K562 (cell line): ENCODE measurements around the gene GRIN2A. TPM values are rescaled to one million over a fixed set of nuclear protein-coding genes. Genes with fewer than 3 reads are reported as not detected.

Experiments
- ATAC-seq: fragments of 200-7000 bp; cut with Tn5 transposase; 3 replicates; pipeline ENCODE4 v1.9.1; 2020; ENCODE audit warnings: moderate library complexity
- BruUV-seq: library from RNA; stranded (reverse); fragments of 400-500 nt; replicated peaks from 2 replicates; lab custom pipeline; 2021; lab: Mats Ljungman, UMichigan
- CTCF ChIA-PET: fragments of 300-600 bp; formaldehyde crosslinking; extraction: SDS; loops from one replicate; lab custom pipeline; 2021; ENCODE audit warnings: low intra/inter-chr PET ratio; lab: Yijun Ruan, JAX
- POLR2A ChIA-PET: fragments of 300-600, 350-650 bp; sonication (Branson Sonifier 250); formaldehyde crosslinking; extraction: SDS; loops from one replicate; lab custom pipeline; 2021; ENCODE audit warnings: antibody characterized with exemption, inconsistent platforms; lab: Yijun Ruan, JAX
- DNase-seq, 4 experiments: peaks; one replicate each; pipeline versions ENCODE4 v3.0.0 to v3.0.0-alpha.2; 2011 to 2018; ENCODE audit warnings: low spot score in 3 of 4, mixed read lengths in 3 of 4; ENCODE audit errors: extremely low read depth in 1 of 4
- FAIRE-seq: peaks from 2 replicates; lab custom pipeline; 2011; peaks lifted over from hg19 to GRCh38; lab: Jason Lieb, UNC
- H2AFZ ChIP-seq: 2 replicates; pipeline ENCODE4 v1.6.0; 2011; ENCODE audit warnings: low read depth, low read length, control low read depth, inconsistent platforms
- H3K27ac ChIP-seq: fragments of 200-600 bp; 3 replicates; pipeline ENCODE4 v1.8.0; 2011; ENCODE audit warnings: low read depth, mild to moderate bottlenecking, control low read depth, inconsistent platforms, low read length, moderate library complexity, mixed read lengths; ENCODE audit errors: extremely low read depth
- H3K27me3 ChIP-seq, 2 experiments: fragments of 300-600 bp in 1 of 2; 2 replicates in 1 of 2; 3 replicates in 1 of 2; pipeline versions ENCODE4 v1.6.0 to v1.8.0; 2011; ENCODE audit warnings: inconsistent platforms in 2 of 2, low read length in 2 of 2, mild to moderate bottlenecking in 1 of 2, mixed read lengths in 1 of 2, moderate library complexity in 1 of 2; ENCODE audit not compliant: control insufficient read depth in 2 of 2, insufficient read depth in 2 of 2
- H3K36me3 ChIP-seq: fragments of 300-600 bp; 3 replicates; pipeline ENCODE4 v1.8.0; 2011; ENCODE audit warnings: mild to moderate bottlenecking, low read length, inconsistent platforms; ENCODE audit not compliant: control insufficient read depth, insufficient read depth
- H3K4me1 ChIP-seq, 2 experiments: fragments of 200-600 bp in 1 of 2; replicated peaks in 1 of 2; 2 replicates in 1 of 2; 3 replicates in 1 of 2; pipeline versions ENCODE4 v1.5.1 to v1.8.0; 2011; ENCODE audit warnings: inconsistent platforms in 2 of 2, low read length in 2 of 2, mild to moderate bottlenecking in 1 of 2, mixed read lengths in 1 of 2, moderate library complexity in 1 of 2; ENCODE audit not compliant: control insufficient read depth in 2 of 2, insufficient read depth in 2 of 2
- H3K4me2 ChIP-seq: 2 replicates; pipeline ENCODE4 v1.6.1; 2011; ENCODE audit warnings: low read length, control low read depth, inconsistent platforms, mixed read lengths; ENCODE audit not compliant: insufficient read depth
- H3K4me3 ChIP-seq: fragments of 200-600 bp; sonication (generic), shearing (Covaris generic); 2 replicates; pipeline ENCODE4 v1.5.1; 2016; ENCODE audit warnings: control low read depth, inconsistent platforms
- H3K79me2 ChIP-seq: fragments of 200-600 bp; 3 replicates; pipeline ENCODE4 v1.8.0; 2011; ENCODE audit warnings: low read length, inconsistent platforms; ENCODE audit not compliant: control insufficient read depth, insufficient read depth
- H3K9ac ChIP-seq, 2 experiments: 2 replicates each; pipeline versions ENCODE4 v1.6.0 to v1.6.1; 2011; ENCODE audit warnings: low read depth in 2 of 2, low read length in 2 of 2, control low read depth in 1 of 2, inconsistent platforms in 1 of 2, mild to moderate bottlenecking in 1 of 2, mixed read lengths in 1 of 2; ENCODE audit not compliant: insufficient read depth in 1 of 2
- H3K9me1 ChIP-seq: one replicate; pipeline ENCODE4 v1.6.0; 2011; ENCODE audit warnings: inconsistent platforms, mild to moderate bottlenecking, low read length, moderate library complexity; ENCODE audit not compliant: control insufficient read depth, insufficient read depth
- H3K9me3 ChIP-seq: replicated peaks from 2 replicates; pipeline ENCODE4 v1.5.1; 2011; ENCODE audit warnings: low read depth, low read length, inconsistent platforms; ENCODE audit not compliant: control insufficient read depth, insufficient read depth
- H4K20me1 ChIP-seq: replicated peaks from 2 replicates; pipeline ENCODE4 v1.6.1; 2011; ENCODE audit warnings: low read length, inconsistent platforms, mixed read lengths; ENCODE audit not compliant: control insufficient read depth, insufficient read depth
- CEBPG ChIP-seq, 3 experiments: fragments of 200-800 bp in 1 of 3; sonication (Bioruptor generic) in 1 of 3; sonication (generic) in 1 of 3; formaldehyde crosslinking in 1 of 3; IDR thresholded peaks in 2 of 3; conservative IDR thresholded peaks in 1 of 3; 2 replicates each; pipeline versions ENCODE4 v1.6.1 to v1.8.0; 2016 to 2022; ENCODE audit warnings: missing compliant biosample characterization in 2 of 3, missing genetic modification characterization in 2 of 3, mild to moderate bottlenecking in 1 of 3, missing genetic modification reagents in 1 of 3
- CHD2 ChIP-seq: IDR thresholded peaks from 2 replicates; pipeline ENCODE4 v1.6.1; 2011; ENCODE audit warnings: low read depth, low read length
- HSF4 ChIP-seq: fragments of 250-450 bp; sonication (Bioruptor Pico); IDR thresholded peaks from 2 replicates; pipeline ENCODE4 v2.1.2; 2022; ENCODE audit warnings: mild to moderate bottlenecking, moderate library complexity, borderline replicate concordance
- KAT7 ChIP-seq: sonication (generic); formaldehyde crosslinking; IDR thresholded peaks from 2 replicates; pipeline ENCODE4 v1.8.0; 2022; ENCODE audit warnings: missing genetic modification reagents, mild to moderate bottlenecking, borderline replicate concordance
- NBN ChIP-seq: fragments of 450-650 bp; IDR thresholded peaks from 2 replicates; pipeline ENCODE4 v1.6.1; 2016; ENCODE audit warnings: low read depth, mild to moderate bottlenecking
- RFX7 ChIP-seq: fragments of 250-450 bp; sonication (Bioruptor Pico); IDR thresholded peaks from 2 replicates; pipeline ENCODE4 v1.5.1; 2021; ENCODE audit warnings: mild to moderate bottlenecking
- SOX6 ChIP-seq: fragments of 450-650 bp; IDR thresholded peaks from 2 replicates; pipeline ENCODE4 v1.6.1; 2014; ENCODE audit warnings: mild to moderate bottlenecking
- ZBTB26 ChIP-seq: fragments of 450-650 bp; formaldehyde crosslinking; IDR thresholded peaks from 2 replicates; pipeline ENCODE4 v1.4.0; 2022; ENCODE audit warnings: missing genetic modification characterization
- ZBTB8A ChIP-seq: fragments of 450-650 bp; IDR thresholded peaks from 2 replicates; pipeline ENCODE4 v1.6.1; 2018; ENCODE audit warnings: mild to moderate bottlenecking, moderate library complexity; ENCODE audit not compliant: partially characterized antibody
- ZNF184 ChIP-seq: sonication (generic); formaldehyde crosslinking; IDR thresholded peaks from 2 replicates; pipeline ENCODE4 v1.5.0; 2020; ENCODE audit warnings: missing genetic modification reagents
- ZNF518B ChIP-seq: fragments of 250-450 bp; sonication (Bioruptor Pico); IDR thresholded peaks from 2 replicates; pipeline ENCODE4 v1.5.0; 2021; ENCODE audit warnings: mild to moderate bottlenecking, moderate library complexity
- WGBS: fragments of 100-300 bp; shearing (Covaris generic); methylation state at CpG from one replicate; pipeline ENCODE4 v1.1.6; 2016; ENCODE audit warnings: low coverage, mixed read lengths; ENCODE audit not compliant: insufficient coverage; ENCODE audit errors: missing lambda C conversion rate; 5-methylcytosine and 5-hydroxymethylcytosine counted together
- in situ Hi-C: fragments of 300-500 bp; cut with MboI; formaldehyde crosslinking; loops from 4 replicates; pipeline ENCODE4 v1.15.0; 2018; ENCODE audit warnings: inconsistent platforms, mixed read lengths
- intact Hi-C: fragments of 100-400 bp; cut with micrococcal nuclease; formaldehyde crosslinking; loops from 2 replicates; pipeline ENCODE4 v1.14.2; 2022
- polyA plus RNA-seq, 8 experiments: library from polyadenylated mRNA; depleted of rRNA in 4 of 8; stranded (reverse) in 5 of 8; unstranded in 3 of 8; fragments of >200 nt; fragmentation: Nextera tagmentation in 2 of 8; fragmentation: Illumina TruSeq in 1 of 8; extraction: Ambion mirVana in 2 of 8; extraction: Trizol in 1 of 8; gene quantifications; 2 replicates each; pipeline versions ENCODE4 v1.2.1 to v1.2.3, GENCODE V29; 2011 to 2014; ENCODE audit warnings: inconsistent platforms in 1 of 8, missing spikeins in 1 of 8
- total RNA-seq, 7 experiments: library from RNA; depleted of rRNA in 6 of 7; stranded (reverse); fragments of >200 nt in 6 of 7; fragmentation: Illumina TruSeq in 2 of 7; extraction: Trizol in 2 of 7; gene quantifications; 2 replicates each; pipeline versions ENCODE4 v1.2.1 to v1.2.3, GENCODE V29; 2011 to 2021; ENCODE audit warnings: low replicate concordance in 1 of 7
- TF ChIP-seq, protein P1 (sequence below), 2 experiments: fragments of 450-650 bp; IDR thresholded peaks; 2 replicates each; pipeline ENCODE4 v1.6.1; 2018; ENCODE audit warnings: mild to moderate bottlenecking in 2 of 2, low read depth in 1 of 2; ENCODE audit not compliant: partially characterized antibody in 2 of 2

Gene GRIN2A
- total and polyA plus RNA-seq, 9 of the 15 experiments (the other 6 are each of a cell fraction or from before 2014, with no cell fraction given): not detected

GRCh38 chr16:10001258-10001775, 180.9 kb downstream of the GRIN2A start:
- no peak for ATAC-seq
- DNase-seq: no peak
- 0% methylated on average over 2 of the region's 2 CpGs for WGBS
- Histone ChIP-seq H3K27me3 (no peaks in the 10 kb centered on the region), H3K4me3 (no peak overlapping the region), H3K9me1 (peaks cover 2% of the 10 kb centered on the region), H2AFZ (no peak overlapping the region), H4K20me1 (no peaks in the 10 kb centered on the region), H3K27ac (no peak overlapping the region), H3K4me2 (no peak overlapping the region), H3K79me2 (no peaks in the 10 kb centered on the region), H3K9ac (no peak overlapping the region), H3K36me3 (no peaks in the 10 kb centered on the region), H3K9me3 (no peaks in the 10 kb centered on the region), H3K4me1 (no peaks in the 10 kb centered on the region)
- FAIRE-seq: no peak
- ChIA-PET POLR2A (no interaction called here), CTCF (no interaction called here)
- in situ Hi-C loops (no loop called here), intact Hi-C loops (no loop called here)
- TF ChIP-seq HSF4 (CRISPR knock-in tag): no peak
- TF ChIP-seq ZNF184 (CRISPR knock-in tag): no peak
- TF ChIP-seq, protein P1, sequence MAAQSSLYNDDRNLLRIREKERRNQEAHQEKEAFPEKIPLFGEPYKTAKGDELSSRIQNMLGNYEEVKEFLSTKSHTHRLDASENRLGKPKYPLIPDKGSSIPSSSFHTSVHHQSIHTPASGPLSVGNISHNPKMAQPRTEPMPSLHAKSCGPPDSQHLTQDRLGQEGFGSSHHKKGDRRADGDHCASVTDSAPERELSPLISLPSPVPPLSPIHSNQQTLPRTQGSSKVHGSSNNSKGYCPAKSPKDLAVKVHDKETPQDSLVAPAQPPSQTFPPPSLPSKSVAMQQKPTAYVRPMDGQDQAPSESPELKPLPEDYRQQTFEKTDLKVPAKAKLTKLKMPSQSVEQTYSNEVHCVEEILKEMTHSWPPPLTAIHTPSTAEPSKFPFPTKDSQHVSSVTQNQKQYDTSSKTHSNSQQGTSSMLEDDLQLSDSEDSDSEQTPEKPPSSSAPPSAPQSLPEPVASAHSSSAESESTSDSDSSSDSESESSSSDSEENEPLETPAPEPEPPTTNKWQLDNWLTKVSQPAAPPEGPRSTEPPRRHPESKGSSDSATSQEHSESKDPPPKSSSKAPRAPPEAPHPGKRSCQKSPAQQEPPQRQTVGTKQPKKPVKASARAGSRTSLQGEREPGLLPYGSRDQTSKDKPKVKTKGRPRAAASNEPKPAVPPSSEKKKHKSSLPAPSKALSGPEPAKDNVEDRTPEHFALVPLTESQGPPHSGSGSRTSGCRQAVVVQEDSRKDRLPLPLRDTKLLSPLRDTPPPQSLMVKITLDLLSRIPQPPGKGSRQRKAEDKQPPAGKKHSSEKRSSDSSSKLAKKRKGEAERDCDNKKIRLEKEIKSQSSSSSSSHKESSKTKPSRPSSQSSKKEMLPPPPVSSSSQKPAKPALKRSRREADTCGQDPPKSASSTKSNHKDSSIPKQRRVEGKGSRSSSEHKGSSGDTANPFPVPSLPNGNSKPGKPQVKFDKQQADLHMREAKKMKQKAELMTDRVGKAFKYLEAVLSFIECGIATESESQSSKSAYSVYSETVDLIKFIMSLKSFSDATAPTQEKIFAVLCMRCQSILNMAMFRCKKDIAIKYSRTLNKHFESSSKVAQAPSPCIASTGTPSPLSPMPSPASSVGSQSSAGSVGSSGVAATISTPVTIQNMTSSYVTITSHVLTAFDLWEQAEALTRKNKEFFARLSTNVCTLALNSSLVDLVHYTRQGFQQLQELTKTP (IDR thresholded peaks at IDR 0.05; ENCODE audit: low read depth in 1 of 2, partially characterized antibody in 2 of 2): no peak
- no peak for TF ChIP-seq CEBPG (CRISPR knock-in tag; IDR thresholded peaks at IDR 0.05)
- TF ChIP-seq CEBPG (tag; conservative IDR thresholded peaks at IDR 0.05 in 1 of 2, IDR thresholded peaks at IDR 0.05 in 1 of 2): no peak
- no peak for TF ChIP-seq ZNF518B
- TF ChIP-seq CHD2: no peak
- no peak for TF ChIP-seq KAT7 (CRISPR knock-in tag)
- no peak for TF ChIP-seq ZBTB8A
- TF ChIP-seq SOX6: no peak
- no peak for TF ChIP-seq RFX7 (CRISPR knock-in tag)
- TF ChIP-seq ZBTB26 (CRISPR knock-in tag): no peak
- no peak for TF ChIP-seq NBN
- no TSS peak for BruUV-seq
